GM13977 (cell line): ENCODE measurements around the gene SCGB1C2.

Experiments
- DNase-seq: peaks from one replicate; pipeline ENCODE4 v3.0.0; 2012; ENCODE audit warnings: low spot score
- CTCF ChIP-seq: IDR thresholded peaks from 2 replicates; pipeline ENCODE4 v1.5.1; 2012; ENCODE audit warnings: mild to moderate bottlenecking, control low read depth; ENCODE audit not compliant: insufficient read depth; ENCODE audit errors: extremely low read depth, missing control alignments
- in situ Hi-C: fragments of 300-500 bp; cut with MboI; formaldehyde crosslinking; loops from one replicate; pipeline ENCODE4 v1.12.0; 2022; ENCODE audit warnings: low sequenced_read_pairs, low pct_unique_long_range_greater_than_20kb, mixed read lengths, inconsistent platforms; ENCODE audit not compliant: unreplicated experiment

SCGB1C2 gene

GRCh38 chr17:146983-147761 is 9.8 kb downstream of the SCGB1C2 start:
- in situ Hi-C loops, result no loop called here
- DNase-seq, result no peak
- no peak for TF ChIP-seq CTCF

GRCh38 chr17:147796-148740 is 10.7 kb downstream of the SCGB1C2 start:
- in situ Hi-C loops, result no loop called here
- no peak for TF ChIP-seq CTCF

GRCh38 chr17:148757-149156 is 11.4 kb downstream of the SCGB1C2 start:
- no peak for DNase-seq
- TF ChIP-seq CTCF, result no peak
- in situ Hi-C loops, result no loop called here

More at GRCh38 chr17:147796-148740, 10.7 kb downstream of the SCGB1C2 start:
- DNase-seq, result no peak

GRCh38 chr17:149231-149630 is 11.9 kb downstream of the SCGB1C2 start:
- DNase-seq, result no peak
- in situ Hi-C loops, result no loop called here
- TF ChIP-seq CTCF, result no peak

GRCh38 chr17:149897-150584 is 12.7 kb downstream of the SCGB1C2 start:
- TF ChIP-seq CTCF, result no peak
- no peak for DNase-seq
- in situ Hi-C loops, result no loop called here

- in situ Hi-C loops, result no loop called here
- no peak for TF ChIP-seq CTCF
- DNase-seq, result no peak
Observed at GRCh38 chr17:151004-151403, 13.6 kb downstream of the SCGB1C2 start.
